NT2/D1 (cell line): Measurements from ENCODE around the gene BUD13.

Experiments used
- SUZ12 ChIP-seq: IDR thresholded peaks from 2 replicates; pipeline ENCODE4 v1.6.1; 2011; ENCODE audit not compliant: insufficient read length, insufficient read depth; ENCODE audit errors: extremely low read depth
- ZNF274 ChIP-seq: IDR thresholded peaks from 2 replicates; pipeline ENCODE4 v1.6.1; 2011; ENCODE audit warnings: mild to moderate bottlenecking, low read depth, low read length

- no peak for TF ChIP-seq ZNF274
- no peak for TF ChIP-seq SUZ12
These were observed 44.8 kb downstream of the BUD13 start for GRCh38 chr11:116727990-116728389.
